ENCODE data around the gene NT5DC1.

Gene NT5DC1

DNA sequence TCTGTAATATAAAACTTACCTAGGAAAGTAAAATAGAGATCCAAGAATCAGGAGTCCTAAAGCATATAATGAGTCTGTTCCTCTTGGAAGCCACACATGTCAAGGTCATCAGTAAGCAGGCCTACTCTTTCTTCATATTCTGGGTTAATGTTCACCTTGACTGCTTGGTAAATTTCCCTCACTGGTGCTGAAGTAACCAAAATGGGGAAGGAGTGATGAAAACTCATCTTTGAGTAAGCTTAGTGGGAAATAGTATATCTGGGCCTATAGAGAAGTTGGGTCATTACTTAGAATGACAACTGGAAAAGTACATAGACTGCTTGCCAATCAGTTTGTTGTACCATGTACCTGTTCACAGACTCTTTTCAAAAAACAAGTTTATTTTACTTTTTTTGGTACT, 146.6 kb downstream of the NT5DC1 start:
- DNase-seq, result peak in 1 of 4 experiments; percentile 9

GRCh38 chr6:116248577-116248976, 147.9 kb downstream of the NT5DC1 start:
- no peak for DNase-seq

DNA sequence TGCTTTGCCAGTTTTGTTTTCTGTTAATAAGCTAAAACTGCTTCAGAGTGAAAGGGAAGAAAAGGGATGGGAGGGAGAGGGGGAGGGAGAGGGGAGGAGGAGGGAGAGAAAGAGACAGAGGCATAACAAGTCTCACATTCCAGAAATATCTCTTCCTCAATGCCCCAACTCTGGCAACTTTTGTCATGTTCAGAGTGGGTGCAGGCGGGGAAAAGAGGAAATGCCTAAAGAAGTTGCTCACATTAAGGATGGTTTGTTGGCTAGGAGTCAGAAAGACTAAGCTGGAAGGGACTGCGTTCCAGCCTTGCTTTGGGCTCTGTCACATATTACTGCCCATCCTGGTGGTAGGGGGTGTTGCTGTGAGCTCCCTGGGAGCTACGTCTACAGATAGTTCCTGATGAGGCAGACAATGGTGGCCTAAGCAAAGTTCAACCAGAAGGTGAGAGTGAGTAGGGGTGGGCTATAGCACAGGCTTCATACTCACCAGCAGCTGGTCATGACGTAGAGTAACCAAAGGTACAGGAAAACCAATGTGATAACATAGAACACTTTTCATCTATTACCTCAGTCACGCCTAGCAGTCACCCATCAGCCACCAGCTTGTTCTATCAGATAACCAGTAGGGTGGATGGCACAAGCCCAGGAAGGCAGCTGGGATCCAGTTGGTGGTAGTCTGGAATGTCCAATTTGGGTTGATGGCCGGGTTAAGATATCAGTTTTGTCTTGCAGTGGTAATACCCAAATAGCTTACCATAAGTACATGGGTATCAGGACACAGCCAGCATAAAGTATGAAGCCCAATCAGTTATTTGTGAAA, 151.1 kb downstream of the NT5DC1 start:
- peak; percentile 31 to 61 (median 45) for DNase-seq

DNA sequence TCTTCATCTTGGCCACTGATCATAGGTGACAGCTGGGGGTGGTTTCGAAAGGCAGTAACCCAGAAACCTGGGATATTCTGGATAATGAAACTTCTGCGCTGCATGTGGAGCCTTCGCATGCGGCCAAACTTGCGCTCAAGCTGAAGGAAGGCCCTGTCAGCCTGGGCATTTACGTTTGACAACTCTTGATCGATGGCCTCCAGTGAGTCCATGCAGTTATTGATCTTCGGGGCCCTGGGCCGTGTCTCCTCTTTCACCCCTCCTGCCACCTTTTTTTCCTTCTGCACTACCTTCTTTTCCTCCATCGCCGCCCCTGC, 152.5 kb downstream of the NT5DC1 start:
- no peak for DNase-seq

- peak; percentile 95 to 97 (median 96) for DNase-seq
Observed at GRCh38 chr6:116253505-116254296, 153.0 kb downstream of the NT5DC1 start, which contains the start of gene TSPYL4. Gene TSPYL4, minus strand, starts transcription at chr6:116254075. Its CDS starts 67 bp downstream, at chr6:116254008.

GRCh38 chr6:116254297-116255056, 153.8 kb downstream of the NT5DC1 start:
- peak in 1 of 4 experiments; percentile 17 for DNase-seq

GRCh38 chr6:116255246-116255800, 154.7 kb downstream of the NT5DC1 start:
- no peak for DNase-seq

GRCh38 chr6:116256694-116257093, 156.0 kb downstream of the NT5DC1 start:
- no peak for DNase-seq

DNA sequence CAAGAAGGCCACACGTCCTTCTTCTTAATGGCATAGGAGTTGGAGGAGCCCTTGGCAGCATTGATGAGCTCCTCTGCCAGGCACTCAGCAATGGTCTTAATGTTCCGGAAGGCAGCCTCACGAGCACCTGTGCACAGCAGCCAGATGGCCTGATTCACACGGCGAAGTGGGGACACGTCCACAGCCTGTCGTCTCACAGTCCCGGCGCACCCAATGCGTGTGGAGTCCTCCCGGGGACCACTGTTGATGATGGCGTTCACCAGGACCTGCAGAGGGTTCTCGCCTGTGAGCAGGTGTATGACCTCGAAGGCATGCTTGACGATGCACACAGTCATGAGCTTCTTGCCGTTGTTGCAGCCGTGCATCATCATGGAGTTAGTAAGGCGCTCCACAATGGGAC, 157.9 kb downstream of the NT5DC1 start:
- no peak for DNase-seq

GRCh38 chr6:116263353-116263752, 162.7 kb downstream of the NT5DC1 start:
- no peak for DNase-seq

- DNase-seq, result no peak
Observed at GRCh38 chr6:116265041-116265829, 164.6 kb downstream of the NT5DC1 start.

DNA sequence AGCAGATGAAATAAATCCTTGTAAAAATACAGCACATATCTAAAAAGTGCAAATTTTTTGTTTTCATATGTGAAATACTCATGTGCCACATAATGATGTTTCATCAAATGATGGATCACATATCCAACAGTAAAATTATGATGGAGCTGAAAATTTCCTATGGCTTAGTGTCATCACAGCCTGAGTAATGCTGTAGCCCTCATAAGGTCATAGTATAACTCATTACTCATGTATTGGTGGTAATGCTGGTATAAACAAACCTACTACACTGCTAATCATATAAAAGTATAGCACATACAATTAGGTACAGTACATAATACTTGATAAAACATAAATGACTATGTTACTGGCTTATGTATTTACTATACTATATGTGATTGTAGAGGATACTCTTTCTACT, 166.2 kb downstream of the NT5DC1 start:
- no peak for DNase-seq

DNA sequence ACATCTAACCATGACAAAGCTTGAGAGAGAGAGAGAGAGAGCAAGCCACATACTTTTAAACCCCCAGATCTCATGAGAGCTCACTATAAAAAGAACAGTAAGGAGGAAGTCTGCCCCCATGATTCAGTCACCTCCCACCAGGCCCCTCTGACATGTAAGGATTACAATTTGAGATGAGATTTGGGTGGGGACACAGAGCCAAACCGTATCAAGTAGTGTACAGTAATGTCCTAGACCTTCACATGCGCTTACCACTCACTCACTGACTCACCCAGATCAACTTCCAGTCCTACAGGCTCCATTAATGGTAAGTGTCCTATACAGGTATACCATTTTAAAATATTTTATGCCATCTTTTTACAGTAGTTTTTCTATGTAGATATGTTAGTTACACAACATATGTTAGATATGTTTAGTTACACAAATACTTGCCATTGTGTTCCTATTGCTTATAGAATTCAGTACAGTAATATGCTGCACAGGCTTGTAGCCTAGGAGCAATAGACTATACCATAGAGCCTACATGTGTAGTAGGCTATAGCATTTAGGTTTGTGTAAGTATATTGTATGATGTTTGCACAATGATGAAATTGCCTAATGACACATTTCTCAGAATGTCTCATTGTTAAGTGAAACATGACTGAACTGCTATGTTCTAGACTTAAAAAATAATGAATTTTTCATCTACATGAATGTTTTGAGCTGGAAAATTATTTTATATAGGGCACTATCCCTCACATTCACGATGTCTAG, 167.4 kb downstream of the NT5DC1 start:
- no peak for DNase-seq

DNA sequence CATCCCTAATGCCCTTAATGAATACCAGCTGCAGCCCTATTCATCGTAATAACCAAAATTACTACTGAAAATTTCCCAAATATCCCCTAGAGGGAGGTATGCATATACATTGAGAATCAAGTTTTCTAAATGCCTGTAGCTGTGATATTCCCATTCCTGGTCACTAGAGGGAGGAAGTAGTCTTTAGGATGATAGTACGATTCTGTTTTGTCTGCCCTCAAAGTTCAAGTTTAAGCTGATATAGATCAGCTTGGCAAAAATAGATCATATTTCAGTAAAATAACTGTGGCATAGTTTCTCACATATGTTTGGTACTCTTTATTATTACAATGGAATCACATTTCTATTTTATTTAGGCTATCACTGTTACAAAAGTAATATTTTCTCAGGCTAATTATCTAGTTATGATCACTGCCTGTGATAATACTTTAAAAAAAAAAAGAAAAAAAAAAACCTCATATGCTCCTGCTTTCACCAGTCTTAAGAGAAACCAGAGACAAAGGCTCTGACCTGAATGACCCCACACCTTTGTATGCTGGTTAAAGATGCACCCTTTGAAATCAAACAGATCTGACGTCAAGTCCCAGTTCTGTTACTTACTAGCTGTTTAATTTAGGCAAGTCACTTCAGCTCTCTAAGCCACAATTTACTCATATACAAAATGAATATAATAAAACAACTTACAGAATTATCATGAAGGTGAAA, 168.1 kb downstream of the NT5DC1 start:
- peak; percentile 63 to 88 (median 76) for DNase-seq

- DNase-seq, result no peak
Observed at GRCh38 chr6:116271149-116271708, 170.6 kb downstream of the NT5DC1 start.

DNA sequence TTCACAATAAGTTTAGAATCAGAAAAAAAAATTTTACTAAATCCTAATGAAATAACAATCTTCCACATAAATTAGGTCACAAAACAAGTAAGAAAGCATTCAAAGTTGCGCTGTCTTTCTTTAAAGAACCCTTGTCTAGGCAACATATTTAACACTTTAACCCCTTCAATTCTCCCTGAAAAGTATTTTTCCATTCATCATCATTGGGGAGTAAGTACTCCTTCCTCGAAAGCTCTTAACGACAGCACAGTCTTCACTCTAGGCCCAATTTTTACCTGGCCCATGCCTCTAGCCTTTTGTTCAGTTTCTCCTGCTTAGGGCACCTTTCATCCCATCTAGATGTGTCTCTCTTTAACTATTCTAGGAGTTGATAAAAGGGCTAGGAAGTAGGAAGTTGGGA, 176.5 kb downstream of the NT5DC1 start:
- no peak for DNase-seq

GRCh38 chr6:116278481-116278829, 177.8 kb downstream of the NT5DC1 start:
- no peak for DNase-seq

DNA sequence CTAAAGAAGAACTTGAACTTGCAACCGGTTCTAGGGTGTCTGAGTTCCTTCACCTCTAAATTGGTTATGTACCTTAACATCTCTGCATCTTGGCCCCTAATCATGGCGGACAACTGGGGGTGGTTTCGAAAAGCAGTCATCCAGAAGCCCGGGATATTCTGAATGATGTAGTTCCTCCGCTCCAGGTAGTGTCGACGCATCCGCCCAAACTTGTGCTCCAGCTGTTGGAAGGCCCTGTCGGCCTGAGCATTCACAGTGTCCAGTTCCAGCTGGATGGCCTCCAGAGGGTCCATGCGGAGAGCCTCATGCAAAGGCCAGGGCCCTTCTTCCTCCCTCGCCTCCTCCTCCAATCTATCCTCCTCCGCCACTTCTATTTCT, 178.2 kb downstream of the NT5DC1 start:
- DNase-seq, result peak in 1 of 4 experiments; percentile 23

GRCh38 chr6:116279232-116280160, 178.8 kb downstream of the NT5DC1 start, which contains the start of gene TSPYL1:
Gene TSPYL1, minus strand, starts transcription at chr6:116279930. Its CDS starts 100 bp downstream, at chr6:116279830.
- peak; percentile 96 to 99 (median 98) for DNase-seq

Measured in suppressor macrophage (primary cell).